Activated naive CD4-positive, alpha-beta T cell treated with anti-CD3 and anti-CD28 coated beads for 36 hours (primary cell): ENCODE results near the gene AMER2. TPM values are rescaled to one million over a fixed set of nuclear protein-coding genes. Genes with fewer than 3 reads are reported as not detected.

ENCODE experiments used
- CTCF ChIA-PET: fragments of 350-600 bp; sonication (Branson Sonifier 250); formaldehyde crosslinking; loops from one replicate; lab custom pipeline; 2021; ENCODE audit warnings: antibody characterized with exemption; lab: Charles Lee
- DNase-seq: peaks from one replicate; pipeline ENCODE4 v3.0.0-alpha.2; 2020
- H3K27ac Mint-ChIP-seq: one replicate; pipeline ENCODE4 v1.8.0; 2021; ENCODE audit warnings: mild to moderate bottlenecking, mixed read lengths
- H3K27me3 Mint-ChIP-seq: one replicate; pipeline ENCODE4 v1.8.0; 2021; ENCODE audit warnings: low read depth, mixed read lengths
- H3K36me3 Mint-ChIP-seq: one replicate; pipeline ENCODE4 v1.8.0; 2021; ENCODE audit warnings: low read depth, mixed read lengths
- H3K4me1 Mint-ChIP-seq: one replicate; pipeline ENCODE4 v1.8.0; 2021; ENCODE audit warnings: low read depth, mixed read lengths
- H3K4me3 Mint-ChIP-seq: one replicate; pipeline ENCODE4 v1.8.0; 2021; ENCODE audit warnings: mild to moderate bottlenecking, moderate library complexity, mixed read lengths
- H3K9me3 Mint-ChIP-seq: one replicate; pipeline ENCODE4 v1.8.0; 2021; ENCODE audit warnings: mixed read lengths
- intact Hi-C: fragments of 100-400 bp; cut with micrococcal nuclease; formaldehyde crosslinking; loops from one replicate; pipeline ENCODE4 v1.15.1; 2023
- total RNA-seq, 2 experiments: library from RNA; stranded (reverse); gene quantifications; one replicate each; pipeline ENCODE4 v1.2.3, GENCODE V29; 2021

Gene AMER2
- total RNA-seq, 2 experiments from 2014 or later: not detected

- H3K4me3 Mint-ChIP-seq: no peak overlapping the region
- H3K9me3 Mint-ChIP-seq: peaks cover 1% of the 10 kb centered on the region
- intact Hi-C loops: no loop called here
- H3K36me3 Mint-ChIP-seq: no peaks in the 10 kb centered on the region
- peaks cover 3% of the 10 kb centered on the region for H3K4me1 Mint-ChIP-seq
- H3K27ac Mint-ChIP-seq: no peak overlapping the region
- DNase-seq: no peak
- H3K27me3 Mint-ChIP-seq: peaks cover 21% of the 10 kb centered on the region
- CTCF ChIA-PET: interaction anchor here (0.6 to 3.6 kb wide), 11 partner anchors 9 to 194 kb away, joined by 3 to 23 read pairs (median 4); no protein-coding TSS in a partner anchor
Measured at GRCh38 chr13:25112695-25113255, 59.3 kb downstream of the AMER2 start.

Other genes starting within 250 kb of the AMER2 start
- gene PABPC3, start 76.2 kb downstream of the AMER2 start, total RNA-seq: 1 to 10 TPM; 1.3 to 1.5 TPM
- gene MTMR6, start 115.2 kb upstream of the AMER2 start, total RNA-seq: 1 to 10 TPM; 5.5 to 5.7 TPM
- 10 to 100 TPM; 91.9 to 93.0 TPM for gene NUP58, start 129.3 kb upstream of the AMER2 start, total RNA-seq
- gene ATP8A2, start 199.7 kb upstream of the AMER2 start, total RNA-seq: under 1 TPM; 0.22 to 0.24 TPM